Neural cell (in vitro differentiated cells): ENCODE measurements around the gene DNAJC11.

Source experiments
- CTCF ChIP-seq: fragments of 450-650 bp; IDR thresholded peaks from 2 replicates; pipeline ENCODE4 v1.5.1; 2014; ENCODE audit warnings: antibody characterized with exemption, mild to moderate bottlenecking, moderate library complexity; ENCODE audit not compliant: poor library complexity, severe bottlenecking
- EZH2 ChIP-seq: fragments of 200-600, 300-800 bp; shearing (Covaris generic), sonication (generic); IDR thresholded peaks from 2 replicates; pipeline ENCODE4 v1.6.1; 2014; ENCODE audit warnings: antibody characterized with exemption, low read length, borderline replicate concordance, mild to moderate bottlenecking; ENCODE audit not compliant: insufficient read depth, poor library complexity, severe bottlenecking
- POLR2AphosphoS5 ChIP-seq: IDR thresholded peaks from 2 replicates; pipeline ENCODE4 v1.6.1; 2012
- RAD21 ChIP-seq: fragments of 450-650 bp; conservative IDR thresholded peaks from 2 replicates; pipeline ENCODE4 v1.6.1; 2014; ENCODE audit warnings: antibody characterized with exemption, mild to moderate bottlenecking, moderate library complexity
- TAF1 ChIP-seq: IDR thresholded peaks from 2 replicates; pipeline ENCODE4 v1.6.1; 2012; ENCODE audit warnings: low read depth

DNA sequence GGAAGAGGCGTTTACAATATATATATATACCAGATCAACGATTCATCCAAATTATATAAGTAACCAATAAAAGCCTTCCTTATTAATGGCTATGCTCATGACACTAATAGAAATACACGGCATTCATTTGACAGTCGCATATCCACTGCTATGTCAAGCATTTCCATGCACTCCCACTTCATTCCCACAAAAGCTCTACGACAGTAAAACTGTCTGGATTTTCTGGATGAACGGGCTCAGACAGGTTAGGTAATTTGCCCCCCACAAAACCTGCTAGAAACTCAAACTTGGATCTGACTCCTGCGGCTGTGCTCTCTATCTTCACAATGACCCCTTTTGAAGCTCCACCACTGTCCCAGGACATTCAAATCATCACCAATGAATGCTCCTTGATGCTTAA is 11.4 kb downstream of the DNAJC11 start:
- no peak for TF ChIP-seq CTCF
- no peak for TF ChIP-seq POLR2AphosphoS5
- TF ChIP-seq RAD21: no peak
- no peak for TF ChIP-seq EZH2
- TF ChIP-seq TAF1: no peak
